Nucleus accumbens (tissue), 56 donors: Measurements from ENCODE around the gene BRCA1.
"Not testable (repeated sequence)": the region's sequence is repeated elsewhere in the genome, so short reads cannot be mapped to it uniquely, and the experiment has no call there.

ENCODE experiments used
- DNase-seq, 56 donors: peaks; one replicate each; lab custom pipeline; 2025; lab: John Stamatoyannopoulos, UW

Gene BRCA1

GRCh38 chr17:43013296-43013695 is 111.9 kb downstream of the BRCA1 start:
- DNase-seq: no peak

- no peak for DNase-seq
Observed at GRCh38 chr17:43011728-43012472, 113.3 kb downstream of the BRCA1 start.

- no peak for DNase-seq
Observed at GRCh38 chr17:43010667-43011308, 114.4 kb downstream of the BRCA1 start.

GRCh38 chr17:43006639-43007551 is 118.3 kb downstream of the BRCA1 start, which contains the start of gene IFI35:
Gene IFI35 (plus strand): TSS chr17:43006784. CDS start chr17:43006948, 164 bp downstream.
- peak in 48 of 56 donors; percentile 19 to 83 (median 56) for DNase-seq

GRCh38 chr17:43003542-43004172 is 121.5 kb downstream of the BRCA1 start:
- no peak for DNase-seq

- DNase-seq: not testable (repeated sequence)
Observed at GRCh38 chr17:43000894-43001293, 124.3 kb downstream of the BRCA1 start.

GRCh38 chr17:42999003-42999525 is 126.1 kb downstream of the BRCA1 start:
- no peak for DNase-seq

- peak; percentile 82 to 100 (median 98) for DNase-seq
Observed at GRCh38 chr17:42997984-42998938, 126.9 kb downstream of the BRCA1 start, which contains the start of gene RPL27. Gene RPL27 (plus strand): TSS chr17:42998419. CDS start chr17:42998751, 332 bp downstream.

GRCh38 chr17:42997390-42997983 is 127.7 kb downstream of the BRCA1 start:
- DNase-seq: no peak
